ENCODE results near the gene FLCN. TPM values are rescaled to one million over a fixed set of nuclear protein-coding genes. Genes with fewer than 3 reads are reported as not detected.
A peak's percentile ranks its signal among the peaks of the same experiment; 100 is the strongest.

FLCN gene
- total and polyA plus RNA-seq, 7 donors, result 38.7 to 106 (median 58.3) TPM

- H3K27me3 ChIP-seq (ENCODE audit: insufficient read depth in 3 of 3, low read length in 2 of 3), result no peaks in the 10 kb centered on the region
- ATAC-seq, result no peak
- no peak for DNase-seq
- WGBS, 3 donors, result 76 to 85% (median 84%) methylated on average over 10 of the region's 10 CpGs
- TF ChIP-seq CTCF (IDR thresholded peaks at IDR 0.05), result no peak
- H3K4me1 ChIP-seq, result peaks cover 8% of the 10 kb centered on the region
- no peak overlapping the region for H3K4me3 ChIP-seq
- no peak overlapping the region for H3K27ac ChIP-seq
- no peaks in the 10 kb centered on the region for H3K9me3 ChIP-seq
- intact Hi-C loops (cut with DNase I), result loop anchor here in 1 of 2 donors (5.0 kb wide), 1 partner anchor 36 kb away; no protein-coding TSS in a partner anchor
- peaks cover 0 to 14% of the 10 kb centered on the region in 2 donors for H3K36me3 ChIP-seq (ENCODE audit: insufficient read depth in 1 of 2, low read depth in 1 of 2)
Observed at GRCh38 chr17:17241656-17242055, 4.7 kb upstream of the FLCN start.

- intact Hi-C loops (cut with DNase I), result loop anchor here in 1 of 2 donors (5.0 kb wide), 1 partner anchor 37 kb away; no protein-coding TSS in a partner anchor
Observed at GRCh38 chr17:17239832-17240231, 2.9 kb upstream of the FLCN start.

GRCh38 chr17:17236295-17237025, 508 bp downstream of the FLCN start:
- H3K4me1 ChIP-seq, result peaks cover 35% of the 10 kb centered on the region
- H3K9me3 ChIP-seq, result no peaks in the 10 kb centered on the region
- intact Hi-C loops (cut with DNase I), result no loop called here
- H3K27ac ChIP-seq, result peak overlapping the region; percentile 99
- peak overlapping the region; percentile 93 for H3K4me3 ChIP-seq
- WGBS, 3 donors, result 0 to 1% (median 0%) methylated on average over 31 of the region's 31 CpGs
- DNase-seq (peak in 1 of 2 donors; percentile 65), ATAC-seq (peak; percentile 62 to 76 (median 74))
- no peaks in the 10 kb centered on the region for H3K27me3 ChIP-seq (ENCODE audit: insufficient read depth in 3 of 3, low read length in 2 of 3)
- no peak for TF ChIP-seq CTCF (IDR thresholded peaks at IDR 0.05)
- H3K36me3 ChIP-seq (ENCODE audit: insufficient read depth in 1 of 2, low read depth in 1 of 2), result peaks cover 3 to 16% of the 10 kb centered on the region in 2 donors

More at GRCh38 chr17:17239832-17240231, 2.9 kb upstream of the FLCN start:
- WGBS, 3 donors, result 44 to 71% (median 65%) methylated on average over 1 of the region's 1 CpG
- Histone ChIP-seq H3K27me3 (ENCODE audit: insufficient read depth in 3 of 3, low read length in 2 of 3) (no peaks in the 10 kb centered on the region), H3K4me3 (no peak overlapping the region), H3K36me3 (ENCODE audit: insufficient read depth in 1 of 2, low read depth in 1 of 2) (no peaks in the 10 kb centered on the region), H3K27ac (no peak overlapping the region), H3K9me3 (no peaks in the 10 kb centered on the region), H3K4me1 (peaks cover 19% of the 10 kb centered on the region)
- no peak for ATAC-seq
- no peak for DNase-seq
- TF ChIP-seq CTCF (IDR thresholded peaks at IDR 0.05), result no peak

GRCh38 chr17:17235212-17236174, 1.5 kb downstream of the FLCN start:
- 27 to 42% (median 34%) methylated on average over 19 of the region's 19 CpGs for WGBS, 3 donors
- TF ChIP-seq CTCF (IDR thresholded peaks at IDR 0.05), result no peak
- H3K4me3 ChIP-seq, result peak overlapping the region; percentile 93
- peaks cover 36% of the 10 kb centered on the region for H3K4me1 ChIP-seq
- intact Hi-C loops (cut with DNase I), result no loop called here
- peak overlapping the region; percentile 99 for H3K27ac ChIP-seq
- peak in 1 of 2 donors; percentile 69 for DNase-seq
- H3K27me3 ChIP-seq (ENCODE audit: insufficient read depth in 3 of 3, low read length in 2 of 3), result no peaks in the 10 kb centered on the region
- no peaks in the 10 kb centered on the region for H3K9me3 ChIP-seq
- ATAC-seq, result peak; percentile 29 to 46 (median 40)
- peaks cover 3 to 25% of the 10 kb centered on the region in 2 donors for H3K36me3 ChIP-seq (ENCODE audit: insufficient read depth in 1 of 2, low read depth in 1 of 2)

Measured in psoas muscle (tissue), 8 donors.